NCI-H2171 (cell line): Measurements from ENCODE around the gene SENP5.
A peak's percentile ranks its signal among the peaks of the same experiment; 100 is the strongest.

Experiments used
- DNase-seq: peaks from one replicate; lab custom pipeline; 2025; lab: John Stamatoyannopoulos, UW

Gene SENP5

GRCh38 chr3:196968233-196969133 is 100.8 kb downstream of the SENP5 start, which contains the start of gene PIGZ:
Gene PIGZ, minus strand, starts transcription at chr3:196968833. Its CDS starts 16,802 bp downstream, at chr3:196952031.
- peak; percentile 38 for DNase-seq

GRCh38 chr3:196969134-196969659 is 101.5 kb downstream of the SENP5 start:
- no peak for DNase-seq

GRCh38 chr3:196969660-196970546 is 102.2 kb downstream of the SENP5 start:
- DNase-seq, result peak; percentile 55

DNA sequence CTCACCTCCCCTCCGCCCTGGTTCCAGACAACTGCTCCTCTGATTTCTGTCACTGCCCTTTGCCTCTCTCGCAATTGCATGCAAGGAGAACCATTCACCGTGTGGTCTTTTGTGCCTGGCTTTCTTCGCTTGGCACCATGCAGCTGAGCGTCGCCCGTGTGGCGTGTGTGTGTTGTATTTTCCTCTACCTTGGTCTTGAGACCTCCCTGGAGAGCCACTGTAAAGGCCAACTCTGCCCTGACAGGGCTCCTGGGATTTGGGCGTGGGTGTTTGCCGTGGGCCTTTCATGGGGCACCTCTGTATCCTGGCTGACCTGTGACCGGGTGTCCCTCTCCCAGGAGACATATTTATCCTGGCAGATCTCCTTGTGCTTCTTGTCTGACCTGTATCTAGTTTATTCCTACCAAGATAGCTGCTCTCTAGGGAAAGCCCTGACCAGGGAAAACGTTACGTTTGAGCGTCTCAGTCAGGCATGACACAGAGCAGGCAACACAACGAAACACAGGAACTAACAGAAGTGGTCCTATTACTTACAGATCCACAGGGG is 102.9 kb downstream of the SENP5 start:
- no peak for DNase-seq

DNA sequence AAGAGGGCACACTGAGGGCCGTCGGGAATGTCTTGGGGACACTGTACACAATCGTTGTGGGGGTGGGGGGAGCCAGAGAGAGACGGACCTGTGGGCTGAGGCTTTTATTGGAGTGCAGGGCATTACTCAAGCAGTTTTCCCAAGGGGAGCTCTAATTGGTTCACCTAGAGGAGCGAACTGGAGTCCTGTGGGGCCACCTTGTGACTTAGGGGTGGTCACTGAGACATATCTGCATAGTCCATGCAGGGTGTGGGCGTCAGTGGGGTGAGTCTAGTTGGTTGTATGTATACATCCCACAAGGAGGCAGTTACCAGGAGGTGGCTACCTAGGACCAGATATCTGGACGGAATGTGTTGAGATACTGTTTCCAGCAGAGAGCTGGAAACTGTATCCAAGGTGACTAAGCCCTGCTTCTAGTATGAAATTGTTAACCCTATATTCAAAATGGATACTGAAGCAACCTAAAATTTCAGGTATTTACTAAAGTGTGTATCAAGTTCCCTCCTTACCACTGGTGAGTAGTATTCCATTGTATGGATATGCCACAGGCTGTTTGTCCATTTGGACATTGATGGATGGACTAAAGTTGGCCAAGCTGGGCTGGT is 103.5 kb downstream of the SENP5 start:
- DNase-seq, result no peak

GRCh38 chr3:196974661-196975060 is 106.9 kb downstream of the SENP5 start:
- DNase-seq, result no peak

DNA sequence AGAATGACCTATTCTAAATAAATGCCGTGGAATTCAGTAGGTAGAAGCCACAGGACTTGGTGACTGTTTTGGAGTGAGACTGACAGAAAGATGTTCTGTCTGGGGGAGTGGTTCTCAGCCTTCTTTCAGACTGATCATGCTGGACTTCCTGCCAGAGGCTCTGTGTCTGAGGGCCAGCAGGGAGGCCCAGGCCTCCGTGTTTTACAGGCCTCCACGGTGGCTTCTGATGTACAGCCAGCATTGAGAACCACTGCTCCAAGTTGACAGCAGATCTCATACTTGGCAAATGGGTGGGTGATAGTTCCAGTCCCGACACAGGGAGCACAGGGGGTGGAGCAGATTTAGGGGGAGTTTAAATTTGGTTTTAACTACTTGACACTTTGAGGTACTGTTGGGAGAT is 107.6 kb downstream of the SENP5 start:
- DNase-seq, result no peak

- no peak for DNase-seq
Observed at GRCh38 chr3:196976941-196977340, 109.2 kb downstream of the SENP5 start.

DNA sequence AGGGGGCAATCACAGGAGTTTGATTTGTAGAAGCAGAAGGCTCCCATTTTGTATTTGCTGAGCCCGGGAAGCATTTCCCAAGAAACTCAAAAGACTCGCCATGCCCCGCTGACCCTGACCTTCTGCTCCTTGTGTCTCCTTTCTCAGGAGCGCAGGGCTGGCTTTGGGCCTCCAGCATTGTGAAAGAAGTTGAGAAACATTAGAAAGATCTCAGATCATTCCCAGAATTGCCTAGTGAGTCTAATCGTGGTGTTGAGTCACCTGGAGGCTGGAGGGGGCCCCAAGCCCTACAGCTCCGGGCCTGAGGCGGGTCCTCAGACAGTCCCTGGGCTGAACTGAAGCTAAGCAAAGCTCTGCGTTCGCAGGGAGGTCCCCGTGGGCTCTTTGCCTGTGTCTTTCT is 111.8 kb downstream of the SENP5 start:
- no peak for DNase-seq

DNA sequence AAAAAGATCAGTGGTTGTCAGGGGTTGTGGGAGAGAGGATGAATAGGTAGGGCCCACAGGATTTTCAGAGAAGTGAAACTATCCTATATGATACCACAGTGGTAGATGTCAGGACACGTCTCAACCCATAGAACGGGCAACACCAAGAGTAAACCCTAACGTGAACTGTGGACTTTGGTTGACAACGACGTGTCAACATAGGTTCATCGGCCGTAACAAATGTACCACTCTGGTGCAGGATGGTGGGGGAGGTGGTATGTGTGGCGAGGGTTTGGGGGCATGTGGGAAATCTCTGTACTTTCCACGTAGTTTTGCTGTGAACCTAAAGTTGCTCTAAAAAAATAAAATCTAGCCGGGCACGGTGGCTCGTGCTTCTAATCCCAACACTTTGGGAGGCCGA is 113.9 kb downstream of the SENP5 start:
- DNase-seq, result no peak

DNA sequence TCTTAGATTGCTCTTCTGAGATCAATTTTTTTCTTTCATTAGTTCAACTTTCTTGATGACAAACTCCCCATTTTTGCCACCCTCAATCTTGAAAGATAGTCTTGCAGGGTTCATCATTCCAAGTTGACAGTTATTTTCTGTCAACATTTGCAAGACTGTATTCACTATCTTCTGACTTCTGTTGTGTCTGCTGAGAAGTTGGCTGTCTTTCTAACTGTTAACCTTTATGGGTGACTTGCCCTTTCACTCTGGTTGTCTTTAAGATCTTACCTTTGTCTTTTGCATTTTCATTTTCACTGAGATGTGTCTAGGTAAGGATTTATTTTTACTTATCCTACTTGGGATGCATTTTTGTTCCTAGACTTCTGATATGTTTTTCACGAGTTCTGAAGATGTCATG is 115.5 kb downstream of the SENP5 start:
- no peak for DNase-seq
